OCI-LY1 (cell line): ENCODE measurements around the gene EEF1G.

ENCODE experiments used
- H2AFZ ChIP-seq: fragments of 200-600 bp; sonication (generic), shearing (Covaris generic); 2 replicates; pipeline ENCODE4 v1.6.0; 2014; ENCODE audit warnings: antibody characterized with exemption, mild to moderate bottlenecking, low read length
- H3F3A ChIP-seq: fragments of 200-600 bp; sonication (generic), shearing (Covaris generic); 2 replicates; pipeline ENCODE4 v1.6.0; 2014; ENCODE audit warnings: mild to moderate bottlenecking, antibody characterized with exemption, low read length, moderate library complexity; ENCODE audit not compliant: insufficient read depth
- H3K27ac ChIP-seq: fragments of 200-600 bp; sonication (generic); 2 replicates; pipeline ENCODE4 v1.5.1; 2014; ENCODE audit warnings: low read length, mixed run types, mild to moderate bottlenecking, low read depth; ENCODE audit not compliant: poor library complexity, severe bottlenecking
- H3K27me3 ChIP-seq: fragments of 200-600 bp; sonication (generic); 2 replicates; pipeline ENCODE4 v1.6.0; 2014; ENCODE audit warnings: antibody characterized with exemption, mild to moderate bottlenecking, low read length, moderate library complexity; ENCODE audit not compliant: insufficient read depth
- H3K36me3 ChIP-seq: fragments of 200-600 bp; sonication (generic); 2 replicates; pipeline ENCODE4 v1.6.1; 2014; ENCODE audit warnings: mild to moderate bottlenecking, antibody characterized with exemption, low read length, moderate library complexity, mixed read lengths; ENCODE audit not compliant: insufficient read depth
- H3K4me1 ChIP-seq: fragments of 200-600 bp; sonication (generic); 2 replicates; pipeline ENCODE4 v1.5.1; 2014; ENCODE audit warnings: mild to moderate bottlenecking, low read length, moderate library complexity; ENCODE audit not compliant: insufficient read depth, severe bottlenecking
- H3K4me2 ChIP-seq: fragments of 200-600 bp; sonication (generic), shearing (Covaris generic); 2 replicates; pipeline ENCODE4 v1.6.1; 2014; ENCODE audit warnings: low read length
- H3K4me3 ChIP-seq: fragments of 200-600 bp; sonication (generic); 2 replicates; pipeline ENCODE4 v1.5.1; 2014; ENCODE audit warnings: low read length, low read depth, mild to moderate bottlenecking, mixed read lengths; ENCODE audit not compliant: poor library complexity, severe bottlenecking
- H3K79me2 ChIP-seq: fragments of 200-600 bp; shearing (Covaris generic); 2 replicates; pipeline ENCODE4 v1.6.1; 2016; ENCODE audit warnings: mixed run types, low read length, mixed read lengths; ENCODE audit not compliant: insufficient read depth
- H3K9ac ChIP-seq: fragments of 200-600 bp; sonication (generic), shearing (Covaris generic); 2 replicates; pipeline ENCODE4 v1.6.1; 2014; ENCODE audit warnings: mild to moderate bottlenecking, low read length, mixed read lengths
- H3K9me2 ChIP-seq: fragments of 200-600 bp; sonication (generic), shearing (Covaris generic); 2 replicates; pipeline ENCODE4 v1.6.1; 2014; ENCODE audit warnings: low read depth, mild to moderate bottlenecking, low read length, mixed read lengths
- H3K9me3 ChIP-seq: fragments of 200-600 bp; shearing (Covaris generic); 2 replicates; pipeline ENCODE4 v1.6.1; 2014; ENCODE audit warnings: low read length, mixed read lengths
- H4K20me1 ChIP-seq: fragments of 200-600 bp; sonication (generic), shearing (Covaris generic); 2 replicates; pipeline ENCODE4 v1.6.0; 2016; ENCODE audit warnings: mild to moderate bottlenecking, low read length; ENCODE audit not compliant: insufficient read depth
- EZH2 ChIP-seq: fragments of 200-600 bp; sonication (generic), shearing (Covaris generic); IDR thresholded peaks from 2 replicates; pipeline ENCODE4 v1.8.0; 2017; ENCODE audit warnings: borderline replicate concordance, mixed run types, mild to moderate bottlenecking, antibody characterized with exemption, low read length, moderate library complexity, mixed read lengths
- TF ChIP-seq, protein P1 (sequence below): fragments of 200-600 bp; sonication (generic), shearing (Covaris generic); IDR thresholded peaks from 2 replicates; pipeline ENCODE4 v1.5.1; 2017; ENCODE audit warnings: mild to moderate bottlenecking, antibody characterized with exemption, low read length, moderate library complexity, mixed read lengths

The EEF1G gene

DNA sequence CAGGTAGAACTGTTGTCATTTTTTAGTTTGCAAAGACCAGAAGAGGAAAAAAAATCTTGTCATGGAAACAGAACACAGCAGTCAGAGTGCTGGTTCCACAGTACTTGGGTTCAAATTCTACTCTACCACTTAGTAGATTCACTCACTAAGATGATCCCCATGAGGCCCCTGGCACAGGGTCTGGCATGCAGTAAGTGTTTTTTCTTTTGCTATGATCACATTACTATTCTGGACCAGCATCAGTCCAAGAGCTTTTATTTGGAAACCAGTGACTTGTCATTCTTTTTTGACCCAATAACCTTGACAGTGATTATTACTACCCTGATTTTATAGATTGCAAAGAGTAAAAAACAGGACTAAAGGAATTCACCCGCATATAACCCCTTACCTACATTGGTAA lies 4.1 kb downstream of the EEF1G start:
- H3K27ac ChIP-seq = no peak overlapping the region
- H3K27me3 ChIP-seq = no peaks in the 10 kb centered on the region
- H3K9me2 ChIP-seq = no peaks in the 10 kb centered on the region
- H3K79me2 ChIP-seq = peaks cover 25% of the 10 kb centered on the region
- TF ChIP-seq, protein P1, sequence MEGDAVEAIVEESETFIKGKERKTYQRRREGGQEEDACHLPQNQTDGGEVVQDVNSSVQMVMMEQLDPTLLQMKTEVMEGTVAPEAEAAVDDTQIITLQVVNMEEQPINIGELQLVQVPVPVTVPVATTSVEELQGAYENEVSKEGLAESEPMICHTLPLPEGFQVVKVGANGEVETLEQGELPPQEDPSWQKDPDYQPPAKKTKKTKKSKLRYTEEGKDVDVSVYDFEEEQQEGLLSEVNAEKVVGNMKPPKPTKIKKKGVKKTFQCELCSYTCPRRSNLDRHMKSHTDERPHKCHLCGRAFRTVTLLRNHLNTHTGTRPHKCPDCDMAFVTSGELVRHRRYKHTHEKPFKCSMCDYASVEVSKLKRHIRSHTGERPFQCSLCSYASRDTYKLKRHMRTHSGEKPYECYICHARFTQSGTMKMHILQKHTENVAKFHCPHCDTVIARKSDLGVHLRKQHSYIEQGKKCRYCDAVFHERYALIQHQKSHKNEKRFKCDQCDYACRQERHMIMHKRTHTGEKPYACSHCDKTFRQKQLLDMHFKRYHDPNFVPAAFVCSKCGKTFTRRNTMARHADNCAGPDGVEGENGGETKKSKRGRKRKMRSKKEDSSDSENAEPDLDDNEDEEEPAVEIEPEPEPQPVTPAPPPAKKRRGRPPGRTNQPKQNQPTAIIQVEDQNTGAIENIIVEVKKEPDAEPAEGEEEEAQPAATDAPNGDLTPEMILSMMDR = no peak
- no peak for TF ChIP-seq EZH2
- H3K4me1 ChIP-seq = peaks cover 26% of the 10 kb centered on the region
- no peak overlapping the region for H3K4me2 ChIP-seq
- no peak overlapping the region for H2AFZ ChIP-seq
- H3K9ac ChIP-seq = no peak overlapping the region
- no peaks in the 10 kb centered on the region for H3F3A ChIP-seq
- H3K4me3 ChIP-seq = no peak overlapping the region
- no peaks in the 10 kb centered on the region for H4K20me1 ChIP-seq
- no peaks in the 10 kb centered on the region for H3K9me3 ChIP-seq
- H3K36me3 ChIP-seq = peaks cover 84% of the 10 kb centered on the region

- H3K9me2 ChIP-seq = no peaks in the 10 kb centered on the region
- H4K20me1 ChIP-seq = no peaks in the 10 kb centered on the region
- peaks cover 16% of the 10 kb centered on the region for H3K4me1 ChIP-seq
- peak overlapping the region; percentile 37 for H3K27ac ChIP-seq
- TF ChIP-seq EZH2 = no peak
- H3K79me2 ChIP-seq = peaks cover 11% of the 10 kb centered on the region
- H3K4me3 ChIP-seq = no peak overlapping the region
- no peak overlapping the region for H3K4me2 ChIP-seq
- no peaks in the 10 kb centered on the region for H3F3A ChIP-seq
- no peaks in the 10 kb centered on the region for H3K9me3 ChIP-seq
- no peak overlapping the region for H3K9ac ChIP-seq
- H2AFZ ChIP-seq = no peak overlapping the region
- H3K36me3 ChIP-seq = peaks cover 96% of the 10 kb centered on the region
- H3K27me3 ChIP-seq = no peaks in the 10 kb centered on the region
Observed at GRCh38 chr11:62567018-62567633, 6.6 kb downstream of the EEF1G start.

DNA sequence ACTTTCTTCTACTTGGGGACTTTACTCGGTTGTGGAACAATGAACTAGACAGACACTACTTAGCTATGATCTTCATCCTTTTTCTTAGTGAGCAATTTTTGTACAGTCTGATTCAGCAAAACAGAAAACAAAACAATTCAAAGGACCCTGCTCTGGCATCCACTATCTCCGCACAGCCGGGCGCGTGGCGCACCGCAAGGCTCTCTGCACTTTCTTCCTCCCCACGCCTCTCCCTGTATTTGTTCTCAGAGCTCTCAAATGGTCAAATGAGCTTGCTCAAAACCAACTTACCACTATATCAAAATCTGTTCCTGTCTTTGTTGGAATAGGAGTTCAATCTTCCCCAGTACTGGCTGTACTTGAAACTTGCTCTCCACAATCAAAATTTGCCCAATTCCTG lies 7.4 kb downstream of the EEF1G start:
- 0 out of 2 replicates have a peak, but pooled peaks cover 4% of the 10 kb centered on the region for H3K79me2 ChIP-seq
- no peak overlapping the region for H3K4me3 ChIP-seq
- no peaks in the 10 kb centered on the region for H3K9me3 ChIP-seq
- peak overlapping the region; percentile 37 for H3K27ac ChIP-seq
- peaks cover 9% of the 10 kb centered on the region for H3K4me1 ChIP-seq
- no peak overlapping the region for H3K9ac ChIP-seq
- H4K20me1 ChIP-seq = no peaks in the 10 kb centered on the region
- TF ChIP-seq EZH2 = no peak
- TF ChIP-seq, protein P1 = no peak
- no peaks in the 10 kb centered on the region for H3F3A ChIP-seq
- H2AFZ ChIP-seq = no peak overlapping the region
- no peaks in the 10 kb centered on the region for H3K27me3 ChIP-seq
- H3K36me3 ChIP-seq = peaks cover 94% of the 10 kb centered on the region
- no peaks in the 10 kb centered on the region for H3K9me2 ChIP-seq
- H3K4me2 ChIP-seq = no peak overlapping the region
